ENCODE measurements around the gene MYL2.

- TF ChIP-seq POLR2A (IDR thresholded peaks at IDR 0.05) (no peak), CTCF (IDR thresholded peaks at IDR 0.05) (no peak)
Observed at GRCh38 chr12:110874781-110875180, 45.6 kb downstream of the MYL2 start.

All from suprapubic skin (tissue), 3 donors.